Tibial artery (tissue), 4 donors: Measurements from ENCODE around the gene CALHM1.
A peak's percentile ranks its signal among the peaks of the same experiment; 100 is the strongest.

Experiments
- DNase-seq, 2 donors: peaks; one replicate each; pipeline ENCODE4 v3.0.0-alpha.2; 2019
- H3K27ac ChIP-seq, 2 donors: fragments of 200-600 bp; sonication (generic) in 1 of 2; 1 replicate in 1 of 2; 2 replicates in 1 of 2; pipeline ENCODE4 v1.5.1; 2018 to 2019; ENCODE audit warnings: mild to moderate bottlenecking in 1 of 2
- H3K27me3 ChIP-seq, 2 donors: fragments of 200-600 bp; sonication (generic) in 1 of 2; one replicate each; pipeline versions ENCODE4 v1.5.1 to v1.6.0; 2016 to 2019
- H3K36me3 ChIP-seq, 3 donors: fragments of 200-600 bp; sonication (generic) in 2 of 3; one replicate each; pipeline ENCODE4 v1.5.1; 2016 to 2019; ENCODE audit warnings: mild to moderate bottlenecking in 2 of 3
- H3K4me1 ChIP-seq, 4 donors: fragments of 200-600 bp; sonication (generic) in 2 of 4; 1 replicate in 3 of 4; 2 replicates in 1 of 4; pipeline ENCODE4 v1.5.1; 2016 to 2019
- H3K4me3 ChIP-seq, 2 donors: fragments of 200-600 bp; sonication (generic) in 1 of 2; 1 replicate in 1 of 2; 2 replicates in 1 of 2; pipeline ENCODE4 v1.5.1; 2018 to 2019; ENCODE audit warnings: mild to moderate bottlenecking in 2 of 2
- H3K9me3 ChIP-seq, 3 donors: fragments of 200-600 bp; sonication (generic) in 1 of 3; one replicate each; pipeline ENCODE4 v1.5.1; 2016 to 2019
- CTCF ChIP-seq, 2 experiments: fragments of 200-600 bp in 1 of 2; fragments of 450-650 bp in 1 of 2; IDR thresholded peaks; one replicate each; pipeline ENCODE4 v1.5.1; 2017 to 2019; ENCODE audit warnings: antibody characterized with exemption in 2 of 2, mild to moderate bottlenecking in 1 of 2, moderate library complexity in 1 of 2
- intact Hi-C: fragments of 100-400 bp; cut with DNase I; formaldehyde crosslinking; loops from one replicate; pipeline ENCODE4 v1.15.0; 2023; ENCODE audit warnings: low total_unique reads

CALHM1 gene

DNA sequence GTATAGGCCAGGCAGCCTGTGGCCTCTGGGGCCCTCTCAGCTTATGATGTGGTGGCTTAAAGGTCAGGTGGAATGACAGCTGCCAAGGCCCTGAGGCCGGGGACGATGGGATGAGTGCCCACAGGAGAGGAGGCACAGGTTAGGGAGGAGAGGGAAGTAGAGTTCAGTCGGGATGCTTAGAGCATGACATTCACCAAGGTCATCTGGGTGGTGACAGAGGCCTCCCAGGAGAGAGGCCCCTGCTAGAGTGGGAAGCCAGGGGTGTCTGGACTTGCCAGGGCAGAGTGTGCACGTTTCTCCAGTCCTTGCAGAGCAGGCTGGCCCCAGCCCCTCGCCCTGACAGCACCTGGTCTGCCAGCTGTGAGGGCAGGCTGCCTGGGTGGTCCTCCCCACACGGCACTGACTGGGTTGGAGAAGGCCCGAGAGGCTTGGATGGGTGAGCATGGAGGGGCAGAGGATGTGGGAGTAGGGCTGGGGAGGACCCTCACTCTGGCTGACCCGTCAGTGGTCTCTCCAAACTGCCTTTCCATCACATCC lies 1.5 kb downstream of the CALHM1 start:
- Histone ChIP-seq H3K27ac (no peak overlapping the region), H3K4me3 (no peak overlapping the region), H3K27me3 (no peaks in the 10 kb centered on the region), H3K4me1 (peaks cover 0 to 9% (median 4%) of the 10 kb centered on the region in 4 donors), H3K36me3 (no peaks in the 10 kb centered on the region), H3K9me3 (no peaks in the 10 kb centered on the region)
- DNase-seq, result no peak
- TF ChIP-seq CTCF (IDR thresholded peaks at IDR 0.05), result no peak
- intact Hi-C loops, result no loop called here

DNA sequence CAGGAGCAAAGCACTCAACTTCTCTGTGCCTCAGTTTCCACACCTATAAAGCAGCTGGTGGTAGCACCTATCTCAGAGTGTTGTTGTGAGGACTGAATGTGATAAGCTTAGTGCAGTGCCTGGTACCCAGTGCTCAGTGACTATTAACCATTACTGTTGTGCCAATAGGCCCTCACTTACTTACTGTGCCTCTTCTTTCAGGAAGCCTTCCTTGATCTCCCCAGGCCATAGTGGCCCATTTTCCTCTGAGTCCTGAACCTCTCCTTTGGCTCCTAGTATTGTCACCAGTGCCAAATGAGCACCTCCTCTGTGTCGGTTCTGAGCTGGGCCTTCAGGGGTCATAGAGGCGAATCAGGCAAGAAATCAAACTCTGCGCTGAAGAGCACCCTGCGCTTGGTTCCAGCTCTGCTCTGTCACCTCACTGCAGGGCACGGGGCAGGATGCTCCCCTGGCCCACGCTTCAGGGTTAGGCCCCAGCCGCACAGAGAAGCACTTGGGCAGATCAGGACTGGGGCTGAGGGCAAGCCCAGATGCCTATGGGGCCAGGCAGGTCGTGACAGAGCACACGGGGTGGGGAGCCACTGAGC lies 2.5 kb downstream of the CALHM1 start:
- intact Hi-C loops, result no loop called here
- no peaks in the 10 kb centered on the region for H3K27me3 ChIP-seq
- H3K9me3 ChIP-seq, result no peaks in the 10 kb centered on the region
- no peak overlapping the region for H3K27ac ChIP-seq
- H3K36me3 ChIP-seq, result no peaks in the 10 kb centered on the region
- H3K4me3 ChIP-seq, result no peak overlapping the region
- H3K4me1 ChIP-seq, result peaks cover 0 to 9% (median 4%) of the 10 kb centered on the region in 4 donors
- DNase-seq, result no peak
- TF ChIP-seq CTCF (IDR thresholded peaks at IDR 0.05), result no peak

DNA sequence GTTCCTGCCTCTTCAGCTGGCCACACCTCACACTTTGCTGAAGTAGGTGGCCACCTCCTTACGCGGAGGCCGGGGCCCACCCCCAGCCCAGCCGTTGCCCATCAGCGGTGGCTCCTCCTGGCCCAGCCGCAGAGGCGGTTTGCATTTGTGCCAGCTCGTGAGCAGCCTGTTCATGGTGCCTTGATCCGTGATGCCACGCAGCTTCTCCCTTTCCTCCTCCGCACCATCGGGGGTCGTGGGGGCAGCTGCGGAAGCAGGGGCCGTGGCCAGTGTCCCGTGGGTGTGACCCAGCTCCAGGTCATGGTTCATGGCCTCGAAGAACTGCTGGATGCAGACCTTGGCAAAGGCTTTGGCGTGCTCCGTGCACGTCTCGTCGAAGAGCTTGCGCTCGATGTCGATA lies 3.5 kb downstream of the CALHM1 start:
- Histone ChIP-seq H3K9me3 (no peaks in the 10 kb centered on the region), H3K36me3 (peaks cover 0 to 3% (median 2%) of the 10 kb centered on the region in 3 donors), H3K4me1 (peaks cover 0 to 14% (median 10%) of the 10 kb centered on the region in 4 donors), H3K27me3 (no peaks in the 10 kb centered on the region), H3K27ac (no peak overlapping the region), H3K4me3 (no peak overlapping the region)
- no peak for DNase-seq
- no peak for TF ChIP-seq CTCF (IDR thresholded peaks at IDR 0.05)
- intact Hi-C loops, result no loop called here

DNA sequence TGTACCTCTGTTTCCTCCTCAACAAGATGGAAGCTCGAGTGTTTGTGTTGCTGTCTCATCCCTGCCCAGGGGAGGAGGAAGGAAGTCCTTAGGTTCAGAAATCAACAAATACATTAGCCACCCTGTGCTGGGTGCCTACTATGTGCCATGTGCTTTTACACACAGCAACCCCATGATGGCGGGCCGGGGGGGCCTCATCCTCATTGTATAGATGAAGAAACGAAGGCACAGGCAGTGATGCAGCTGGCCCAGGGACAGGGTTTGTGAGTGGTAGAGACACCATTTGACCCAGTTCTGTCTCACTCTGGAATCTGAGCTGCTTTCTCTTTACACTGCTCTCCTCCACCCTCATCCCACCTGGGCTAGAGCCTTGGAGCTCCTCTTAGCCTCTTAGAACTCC lies 4.7 kb downstream of the CALHM1 start:
- no peak for DNase-seq
- intact Hi-C loops, result no loop called here
- Histone ChIP-seq H3K4me1 (peaks cover 9 to 27% (median 22%) of the 10 kb centered on the region in 4 donors), H3K27ac (no peak overlapping the region), H3K4me3 (no peak overlapping the region), H3K36me3 (peaks cover 8 to 15% (median 14%) of the 10 kb centered on the region in 3 donors), H3K27me3 (no peaks in the 10 kb centered on the region), H3K9me3 (no peaks in the 10 kb centered on the region)
- no peak for TF ChIP-seq CTCF (IDR thresholded peaks at IDR 0.05)

DNA sequence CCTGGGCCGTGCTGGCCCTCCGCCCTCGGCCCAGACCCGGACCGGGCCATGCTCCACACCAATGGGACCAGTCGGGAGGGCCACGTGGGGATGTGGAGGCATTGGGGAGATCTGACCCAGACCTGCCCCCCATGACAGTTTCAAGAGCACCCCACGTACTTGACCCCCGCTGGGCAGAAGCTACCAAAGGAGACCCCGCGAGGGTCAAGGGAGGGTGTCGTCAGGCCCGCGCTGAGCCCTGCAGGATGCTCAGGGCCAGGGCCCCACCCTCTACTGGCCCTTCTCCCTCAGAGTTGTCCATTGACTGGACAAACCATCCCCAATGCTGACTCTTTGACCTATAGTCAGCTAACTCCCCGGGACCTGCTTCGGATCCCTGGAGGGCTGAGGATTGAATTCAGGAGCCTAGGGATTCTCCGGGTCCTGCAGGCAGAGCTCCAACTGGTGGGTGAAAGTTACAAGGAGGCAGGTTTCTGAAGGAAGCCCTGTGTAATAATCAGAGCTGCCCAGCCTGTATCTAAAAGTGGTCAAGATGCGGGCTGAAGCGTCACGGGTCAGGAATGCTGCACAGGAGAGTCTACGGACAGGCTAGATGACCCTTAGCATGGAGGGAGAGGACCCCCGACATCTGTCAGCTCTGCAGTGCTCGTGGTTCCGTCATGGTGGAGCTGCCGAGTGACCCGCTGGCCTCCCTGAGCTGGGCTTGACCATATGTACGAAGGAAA lies 6.0 kb downstream of the CALHM1 start:
- peaks cover 18 to 28% (median 27%) of the 10 kb centered on the region in 3 donors for H3K36me3 ChIP-seq
- H3K4me3 ChIP-seq, result peak overlapping the region; percentile 70 to 94
- DNase-seq, result peak in 1 of 2 donors; percentile 62
- no peaks in the 10 kb centered on the region for H3K9me3 ChIP-seq
- peak overlapping the region; percentile 93 to 97 for H3K27ac ChIP-seq
- intact Hi-C loops, result no loop called here
- peaks cover 9 to 40% (median 35%) of the 10 kb centered on the region in 4 donors for H3K4me1 ChIP-seq
- no peak for TF ChIP-seq CTCF (IDR thresholded peaks at IDR 0.05)
- no peaks in the 10 kb centered on the region for H3K27me3 ChIP-seq
